ENCODE results near the gene CXCL14. TPM values are rescaled to one million over a fixed set of nuclear protein-coding genes. Genes with fewer than 3 reads are reported as not detected.

CXCL14 gene
- total and polyA plus RNA-seq, 2 of the 13 experiments (the other 11 are each of a cell fraction or from before 2014, with no cell fraction given): not detected

GRCh38 chr5:135608361-135608760 is 29.6 kb upstream of the CXCL14 start:
- DNase-seq (ENCODE audit: low spot score) (no peak), ATAC-seq (no peak)
- CTCF ChIA-PET (ENCODE audit: low intra/inter-chr PET ratio, low total read pairs): no interaction called here

More at GRCh38 chr5:135608361-135608760, 29.6 kb upstream of the CXCL14 start:
- intact Hi-C loops (cut with micrococcal nuclease; ENCODE audit: unreplicated experiment) (no loop called here), in situ Hi-C loops (cut with HindIII; ENCODE audit: extremely low pct_ligation_motif_present, low pct_unique_long_range_greater_than_20kb) (no loop called here)
- Histone ChIP-seq H4K20me1 (ENCODE audit: insufficient read depth, low read length) (no peaks in the 10 kb centered on the region), H3K4me3 (replicated peaks in 1 of 3; ENCODE audit: insufficient read depth in 1 of 3, low read depth in 2 of 3, low read length in 3 of 3) (no peak overlapping the region), H2AFZ (ENCODE audit: low read length) (no peak overlapping the region), H3K27me3 (ENCODE audit: control insufficient read depth in 1 of 2, insufficient read depth in 2 of 2, low read length in 2 of 2) (no peaks in the 10 kb centered on the region; a peak in 1 of 5 replicates), H3K4me1 (ENCODE audit: insufficient read depth, low read length) (peaks cover 13% of the 10 kb centered on the region; the same call in 1 of the 2 replicates), H3K9me3 (ENCODE audit: low read length) (no peaks in the 10 kb centered on the region), H3K79me2 (ENCODE audit: insufficient read depth, low read length) (no peaks in the 10 kb centered on the region), H3K27ac (ENCODE audit: extremely low read length, insufficient read depth, low read length) (no peak overlapping the region), H3K9ac (ENCODE audit: insufficient read depth, low read depth, low read length) (no peak overlapping the region), H3K4me2 (ENCODE audit: low read depth, low read length) (no peak overlapping the region), H3K36me3 (replicated peaks in 1 of 2; ENCODE audit: control insufficient read depth in 1 of 2, insufficient read depth in 2 of 2, low read length in 2 of 2) (no peaks in the 10 kb centered on the region)
- 0% methylated on average over 3 of the region's 4 CpGs for WGBS (ENCODE audit: low lambda C conversion rate)
- no peak for TF ChIP-seq ARNT (IDR thresholded peaks at IDR 0.05)
- no peak for TF ChIP-seq ZSCAN5A (CRISPR knock-in tag; IDR thresholded peaks at IDR 0.05; ENCODE audit: borderline replicate concordance)
- TF ChIP-seq HOXA7 (CRISPR knock-in tag; IDR thresholded peaks at IDR 0.05): no peak
- no peak for TF ChIP-seq KDM3A (CRISPR knock-in tag; IDR thresholded peaks at IDR 0.05; ENCODE audit: low read depth)
- no peak for TF ChIP-seq ZNF598 (CRISPR knock-in tag; IDR thresholded peaks at IDR 0.05; ENCODE audit: borderline replicate concordance)
- TF ChIP-seq ZBED4 (CRISPR knock-in tag; IDR thresholded peaks at IDR 0.05; ENCODE audit: borderline replicate concordance): no peak
- POLR2A ChIA-PET: no interaction called here
- BruUV-seq (replicated peaks): no TSS peak
- no peak for FAIRE-seq

Measured in HepG2 (cell line).